ENCODE data around the gene LRRFIP1.

LRRFIP1 gene

GRCh38 chr2:237671466-237672138, 44.2 kb downstream of the LRRFIP1 start:
- Histone ChIP-seq H3K27ac (ENCODE audit: low read length) (no peak overlapping the region), H3K4me3 (ENCODE audit: low read depth in 1 of 2, low read length in 2 of 2) (no peak overlapping the region), H3K27me3 (ENCODE audit: insufficient read depth, low read length, poor library complexity) (peaks cover 7% of the 10 kb centered on the region), H3K9ac (ENCODE audit: low read depth, low read length) (no peak overlapping the region), H3K36me3 (ENCODE audit: insufficient read depth, low read length) (no peaks in the 10 kb centered on the region), H2AFZ (ENCODE audit: low read depth, low read length) (no peak overlapping the region), H3K9me3 (ENCODE audit: insufficient read depth, low read length, severe bottlenecking) (no peaks in the 10 kb centered on the region), H4K20me1 (ENCODE audit: insufficient read depth, low read length) (no peaks in the 10 kb centered on the region), H3K4me1 (ENCODE audit: insufficient read depth, low read length) (peaks cover 32% of the 10 kb centered on the region), H3K79me2 (ENCODE audit: insufficient read depth, low read length) (no peaks in the 10 kb centered on the region), H3K4me2 (ENCODE audit: insufficient read depth, low read length) (no peak overlapping the region)
- DNase-seq: no peak
- no peak for ATAC-seq (ENCODE audit: insufficient read depth, low read depth)
- TF ChIP-seq EZH2 (IDR thresholded peaks at IDR 0.05; ENCODE audit: borderline replicate concordance, low read depth, low read length, severe bottlenecking) (no peak), CTCF (IDR thresholded peaks at IDR 0.05; ENCODE audit: borderline replicate concordance, extremely low read depth, low read length, poor library complexity, severe bottlenecking) (no peak)

- Histone ChIP-seq H3K4me2 (ENCODE audit: insufficient read depth, low read length) (peak overlapping the region; percentile 90), H3K9me3 (ENCODE audit: insufficient read depth, low read length, severe bottlenecking) (no peaks in the 10 kb centered on the region), H3K9ac (ENCODE audit: low read depth, low read length) (peak overlapping the region; percentile 60), H3K4me1 (ENCODE audit: insufficient read depth, low read length) (peaks cover 32% of the 10 kb centered on the region), H3K27ac (ENCODE audit: low read length) (no peak overlapping the region; the same call in 1 of the 2 replicates), H3K79me2 (ENCODE audit: insufficient read depth, low read length) (no peaks in the 10 kb centered on the region), H4K20me1 (ENCODE audit: insufficient read depth, low read length) (no peaks in the 10 kb centered on the region), H3K27me3 (ENCODE audit: insufficient read depth, low read length, poor library complexity) (peaks cover 7% of the 10 kb centered on the region), H3K4me3 (ENCODE audit: low read depth in 1 of 2, low read length in 2 of 2) (peak overlapping the region in 1 of 2 experiments; percentile 63; a peak in 2 of 4 replicates), H2AFZ (ENCODE audit: low read depth, low read length) (peak overlapping the region; percentile 85), H3K36me3 (ENCODE audit: insufficient read depth, low read length) (no peaks in the 10 kb centered on the region)
- TF ChIP-seq CTCF (IDR thresholded peaks at IDR 0.05; ENCODE audit: borderline replicate concordance, extremely low read depth, low read length, poor library complexity, severe bottlenecking) (no peak), EZH2 (IDR thresholded peaks at IDR 0.05; ENCODE audit: borderline replicate concordance, low read depth, low read length, severe bottlenecking) (no peak)
- ATAC-seq (ENCODE audit: insufficient read depth, low read depth) (no peak), DNase-seq (no peak)
Measured at GRCh38 chr2:237672731-237673129, 45.3 kb downstream of the LRRFIP1 start.

GRCh38 chr2:237673130-237674001, 46.0 kb downstream of the LRRFIP1 start:
- peaks cover 7% of the 10 kb centered on the region for H3K27me3 ChIP-seq (ENCODE audit: insufficient read depth, low read length, poor library complexity)
- DNase-seq (peak; percentile 90), ATAC-seq (ENCODE audit: insufficient read depth, low read depth) (peak; percentile 89)
- H3K27ac ChIP-seq (ENCODE audit: low read length): peak overlapping the region; percentile 80
- H3K9me3 ChIP-seq (ENCODE audit: insufficient read depth, low read length, severe bottlenecking): no peaks in the 10 kb centered on the region
- peak overlapping the region; percentile 21 to 63; a peak in 3 of 4 replicates for H3K4me3 ChIP-seq (ENCODE audit: low read depth in 1 of 2, low read length in 2 of 2)
- peaks cover 32% of the 10 kb centered on the region for H3K4me1 ChIP-seq (ENCODE audit: insufficient read depth, low read length)
- peak overlapping the region; percentile 85 for H2AFZ ChIP-seq (ENCODE audit: low read depth, low read length)
- no peaks in the 10 kb centered on the region for H3K36me3 ChIP-seq (ENCODE audit: insufficient read depth, low read length)
- TF ChIP-seq CTCF (IDR thresholded peaks at IDR 0.05; ENCODE audit: borderline replicate concordance, extremely low read depth, low read length, poor library complexity, severe bottlenecking) (peak; percentile 90), EZH2 (IDR thresholded peaks at IDR 0.05; ENCODE audit: borderline replicate concordance, low read depth, low read length, severe bottlenecking) (no peak)
- H3K9ac ChIP-seq (ENCODE audit: low read depth, low read length): peak overlapping the region; percentile 60
- H3K4me2 ChIP-seq (ENCODE audit: insufficient read depth, low read length): peak overlapping the region; percentile 90
- no peaks in the 10 kb centered on the region for H4K20me1 ChIP-seq (ENCODE audit: insufficient read depth, low read length)
- no peaks in the 10 kb centered on the region for H3K79me2 ChIP-seq (ENCODE audit: insufficient read depth, low read length)
